ENCODE results near the gene SMARCC1.

Gene SMARCC1

GRCh38 chr3:47622671-47623461 lies 158.8 kb downstream of the SMARCC1 start:
- DNase-seq = no peak

- no peak for DNase-seq
Measured at GRCh38 chr3:47617086-47618010, 164.3 kb downstream of the SMARCC1 start.

GRCh38 chr3:47614788-47615187 lies 166.9 kb downstream of the SMARCC1 start:
- no peak for DNase-seq

- peak; percentile 32 to 55 for DNase-seq
Measured at GRCh38 chr3:47613722-47614121, 168.0 kb downstream of the SMARCC1 start.

- DNase-seq = no peak
Measured at GRCh38 chr3:47612879-47613278, 168.8 kb downstream of the SMARCC1 start.

- peak in 1 of 2 donors; percentile 27 for DNase-seq
Measured at GRCh38 chr3:47612178-47612577, 169.5 kb downstream of the SMARCC1 start.

GRCh38 chr3:47611576-47611975 lies 170.1 kb downstream of the SMARCC1 start:
- peak in 1 of 2 donors; percentile 28 for DNase-seq

GRCh38 chr3:47610583-47610982 lies 171.1 kb downstream of the SMARCC1 start:
- no peak for DNase-seq

- DNase-seq = no peak
Measured at GRCh38 chr3:47607335-47607734, 174.4 kb downstream of the SMARCC1 start.

- no peak for DNase-seq
Measured at GRCh38 chr3:47606165-47606564, 175.5 kb downstream of the SMARCC1 start.

- no peak for DNase-seq
Measured at GRCh38 chr3:47605652-47606051, 176.0 kb downstream of the SMARCC1 start.

- DNase-seq = no peak
Measured at GRCh38 chr3:47604145-47604544, 177.5 kb downstream of the SMARCC1 start.

- no peak for DNase-seq
Measured at GRCh38 chr3:47603332-47603731, 178.4 kb downstream of the SMARCC1 start.

- DNase-seq = peak; percentile 30 to 52
Measured at GRCh38 chr3:47601281-47601680, 180.4 kb downstream of the SMARCC1 start.

- no peak for DNase-seq
Measured at GRCh38 chr3:47594792-47595191, 186.9 kb downstream of the SMARCC1 start.

- no peak for DNase-seq
Measured at GRCh38 chr3:47592066-47592795, 189.5 kb downstream of the SMARCC1 start.

- no peak for DNase-seq
Measured at GRCh38 chr3:47590216-47590615, 191.5 kb downstream of the SMARCC1 start.

- DNase-seq = no peak
Measured at GRCh38 chr3:47588587-47588986, 193.1 kb downstream of the SMARCC1 start.

GRCh38 chr3:47588053-47588452 lies 193.6 kb downstream of the SMARCC1 start:
- no peak for DNase-seq

- DNase-seq = no peak
Measured at GRCh38 chr3:47586746-47587145, 194.9 kb downstream of the SMARCC1 start.

GRCh38 chr3:47583320-47584075 lies 198.2 kb downstream of the SMARCC1 start:
- DNase-seq = no peak

- no peak for DNase-seq
Measured at GRCh38 chr3:47581835-47582234, 199.9 kb downstream of the SMARCC1 start.
